GM19099 (cell line): ENCODE results near the gene PCARE.

Experiments
- POLR2A ChIP-seq: IDR thresholded peaks from 3 replicates; pipeline ENCODE4 v1.6.1; 2011; ENCODE audit warnings: low read depth; ENCODE audit not compliant: insufficient read length; ENCODE audit errors: extremely low read depth

PCARE gene

DNA sequence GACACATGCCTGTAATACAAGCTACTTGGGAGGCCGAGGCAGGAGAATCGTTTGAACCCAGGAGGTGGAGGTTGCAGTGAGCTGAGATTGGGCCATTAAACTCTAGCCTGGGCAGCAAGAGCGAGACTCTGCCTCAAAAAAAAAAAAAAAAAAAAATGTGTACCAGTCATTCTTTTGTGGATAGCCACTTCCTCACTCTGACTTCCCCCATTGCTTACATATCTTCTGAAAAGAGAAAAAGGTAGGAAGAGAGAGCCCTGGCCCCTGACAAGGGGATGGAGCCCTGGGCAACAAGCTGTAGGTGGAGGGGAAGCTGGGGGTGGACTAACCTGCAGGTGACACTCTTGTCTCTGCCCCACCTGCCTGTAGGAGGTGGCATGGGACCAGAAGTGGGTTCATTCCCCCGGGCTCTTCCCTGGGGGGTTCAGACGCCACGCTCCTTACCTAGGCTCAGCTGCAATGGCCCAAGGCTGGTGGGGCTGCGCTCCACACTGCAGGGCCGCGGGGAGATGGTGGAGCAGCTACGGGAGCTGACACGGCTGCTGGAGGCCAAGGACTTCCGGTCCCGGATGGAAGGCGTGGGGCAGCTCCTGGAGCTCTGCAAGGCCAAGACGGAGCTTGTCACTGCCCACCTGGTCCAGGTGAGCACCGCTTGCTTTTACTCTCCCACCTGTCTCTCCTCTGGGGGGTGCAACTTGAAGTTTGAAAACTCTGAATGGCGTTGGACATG lies 39.1 kb downstream of the PCARE start:
- no peak for TF ChIP-seq POLR2A

GRCh38 chr2:29033656-29034055 lies 40.7 kb downstream of the PCARE start:
- TF ChIP-seq POLR2A, result no peak

GRCh38 chr2:29033172-29033571 lies 41.2 kb downstream of the PCARE start:
- no peak for TF ChIP-seq POLR2A

DNA sequence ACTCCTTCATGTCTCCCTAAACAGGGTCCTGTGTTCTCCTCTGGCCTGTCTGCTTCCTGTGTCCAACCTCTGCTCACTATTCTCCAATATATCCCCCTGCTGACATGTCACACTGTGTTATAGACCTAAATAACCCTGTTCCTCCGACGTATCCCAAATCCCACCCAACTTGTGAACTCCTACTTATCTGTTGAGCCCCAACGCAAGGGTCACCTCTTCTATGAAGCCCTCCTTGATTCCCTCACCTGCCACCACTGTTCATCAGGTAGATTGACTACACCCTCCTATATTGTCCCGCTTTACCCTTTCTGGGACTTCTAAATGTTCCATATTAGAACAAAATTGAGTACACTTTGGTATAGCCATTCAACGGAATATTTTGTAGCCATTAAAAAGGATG lies 42.1 kb downstream of the PCARE start:
- no peak for TF ChIP-seq POLR2A

GRCh38 chr2:29031046-29031445 lies 43.3 kb downstream of the PCARE start:
- TF ChIP-seq POLR2A, result no peak

- no peak for TF ChIP-seq POLR2A
Observed at GRCh38 chr2:29025711-29026110, 48.6 kb downstream of the PCARE start.

GRCh38 chr2:29024882-29025430 lies 49.4 kb downstream of the PCARE start:
- no peak for TF ChIP-seq POLR2A

DNA sequence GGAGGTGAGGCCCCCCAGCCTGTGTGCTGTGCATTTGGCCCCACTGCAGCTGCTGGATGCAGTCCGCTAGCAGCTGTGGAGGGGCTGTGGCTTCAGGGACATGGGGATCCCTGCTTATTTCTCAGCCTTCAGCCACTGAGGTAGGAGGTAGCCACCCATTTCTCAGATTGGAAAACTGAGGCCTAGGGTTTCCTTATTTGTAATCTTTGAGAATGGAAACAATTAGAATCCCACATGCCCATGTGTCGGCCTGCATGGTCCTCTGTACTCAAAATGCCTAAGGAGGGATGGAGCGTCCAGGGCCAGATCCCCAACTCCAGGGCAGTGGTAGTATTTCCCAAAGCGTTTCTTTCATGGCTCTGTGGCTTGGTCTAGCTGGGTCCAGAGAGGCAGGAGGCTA lies 51.1 kb downstream of the PCARE start:
- TF ChIP-seq POLR2A, result no peak

DNA sequence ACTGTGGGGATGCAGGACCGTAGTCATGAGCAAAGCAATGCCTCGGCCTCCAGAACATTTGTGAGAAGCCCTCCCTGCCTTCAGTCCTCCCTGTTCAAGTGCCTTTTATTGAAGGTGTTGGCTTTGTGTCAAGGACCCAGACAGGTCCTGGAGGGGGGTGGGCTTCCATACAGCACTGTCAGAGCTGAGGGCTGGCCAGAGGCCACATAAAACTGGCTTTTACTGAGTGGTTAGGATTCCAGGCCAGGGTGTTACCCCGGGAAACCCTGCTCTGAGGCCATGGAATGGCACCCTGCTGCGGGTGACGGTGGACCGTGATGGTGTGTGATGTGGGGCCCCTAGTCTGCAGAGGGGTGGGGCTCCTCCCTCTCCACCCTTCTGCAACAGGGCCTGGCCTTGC lies 51.6 kb downstream of the PCARE start:
- TF ChIP-seq POLR2A, result no peak

- TF ChIP-seq POLR2A, result no peak
Observed at GRCh38 chr2:29021886-29022285, 52.4 kb downstream of the PCARE start.

DNA sequence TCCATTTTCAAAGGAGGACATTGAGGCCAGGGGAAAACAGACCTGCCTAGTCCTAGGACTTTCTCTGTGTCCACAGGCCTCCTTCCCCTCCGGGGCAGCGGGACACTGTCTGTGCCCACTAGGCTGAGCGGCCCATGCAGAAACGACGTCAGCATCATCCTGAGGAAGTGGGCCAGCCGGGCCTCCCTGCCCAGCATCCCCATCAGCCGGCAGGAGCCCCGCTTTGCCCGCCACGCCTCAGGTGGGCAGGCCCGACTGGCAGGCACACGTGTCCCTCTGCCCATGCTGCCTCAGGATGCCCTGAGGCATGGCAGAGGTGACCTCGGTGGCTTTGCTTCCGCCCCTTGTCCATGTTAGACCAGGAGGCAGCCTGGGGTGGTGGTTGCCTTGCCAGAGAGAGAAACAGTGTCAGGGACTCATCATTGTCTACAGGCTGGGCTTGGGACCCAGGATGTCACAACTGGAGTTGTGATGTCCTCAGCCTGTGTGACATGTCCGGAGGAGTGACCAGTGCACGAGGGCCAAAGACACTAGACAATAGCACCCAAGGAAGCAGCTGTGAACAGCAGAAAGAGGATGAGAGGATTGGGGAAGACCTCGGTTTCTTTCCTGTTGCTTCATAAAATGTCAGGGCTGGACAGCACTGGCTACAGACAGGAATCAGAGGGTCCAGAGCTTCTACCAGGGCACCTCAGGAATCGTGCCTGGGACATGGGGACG lies 56.4 kb downstream of the PCARE start:
- TF ChIP-seq POLR2A, result no peak

- no peak for TF ChIP-seq POLR2A
Observed at GRCh38 chr2:29016504-29016903, 57.8 kb downstream of the PCARE start.

DNA sequence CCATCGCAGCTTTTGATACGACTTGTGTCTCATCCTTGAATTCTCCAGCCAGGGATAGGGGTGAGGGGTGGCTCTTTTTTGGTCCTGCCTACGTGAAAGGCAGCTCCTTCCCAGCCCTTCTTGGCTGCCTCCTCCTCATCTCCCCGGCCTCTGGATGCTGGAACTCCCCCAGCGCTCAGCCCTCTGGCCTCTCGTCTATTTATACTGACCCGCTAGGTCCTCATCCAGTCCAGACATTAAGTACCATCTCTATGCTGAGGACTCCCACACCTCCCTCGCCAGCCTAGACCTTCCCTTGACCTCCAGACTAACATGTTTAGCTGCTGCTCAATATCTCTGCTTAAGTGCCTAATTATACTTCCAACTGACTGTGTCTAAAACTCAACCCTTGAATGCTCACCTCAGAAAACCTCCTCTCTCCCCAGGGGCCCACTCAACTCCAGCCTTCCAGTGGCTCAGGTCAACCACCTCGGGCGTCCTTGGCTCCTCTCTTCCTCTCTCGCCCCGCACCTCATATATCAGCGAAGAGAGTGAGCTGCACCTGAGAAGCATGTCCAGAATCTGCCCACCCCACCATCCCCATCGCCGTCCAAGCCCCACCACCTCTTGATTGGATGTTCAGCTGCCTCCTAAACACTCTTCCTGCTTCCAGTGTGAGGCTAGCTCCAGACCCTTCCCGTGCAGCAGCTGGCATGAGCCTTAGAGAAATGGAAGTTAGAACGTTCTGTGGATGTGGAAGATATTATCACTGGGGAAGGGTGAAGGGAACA lies 58.4 kb downstream of the PCARE start:
- TF ChIP-seq POLR2A, result no peak

DNA sequence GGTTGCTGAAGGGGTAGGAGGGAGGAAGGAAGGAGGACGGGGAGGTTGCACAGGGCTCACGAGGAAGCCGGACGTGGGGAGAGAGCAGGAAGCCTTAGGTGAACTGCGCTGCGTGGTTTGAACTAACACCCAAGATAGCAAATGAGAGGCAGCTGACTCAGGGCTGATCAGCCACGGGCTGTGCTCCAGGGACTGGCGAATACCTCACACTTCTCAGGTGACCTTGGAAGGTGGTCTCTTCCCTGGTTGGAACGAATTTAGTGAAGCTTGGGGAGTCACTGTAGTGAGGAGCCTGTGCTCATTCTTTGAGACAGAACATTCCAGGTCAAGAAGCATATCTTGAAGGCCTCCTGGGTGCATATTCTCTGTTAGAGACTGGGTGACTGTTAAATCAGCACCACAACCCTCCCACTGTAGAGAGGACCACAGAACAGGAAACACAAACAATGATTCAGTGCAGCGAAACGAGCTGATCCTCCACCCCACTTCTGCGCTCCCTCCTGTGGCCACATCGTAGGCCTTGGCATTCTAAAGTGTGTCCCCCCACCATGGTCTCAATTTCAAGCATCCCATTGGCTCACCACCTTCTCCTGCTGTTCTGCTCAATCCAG lies 59.4 kb downstream of the PCARE start:
- no peak for TF ChIP-seq POLR2A

DNA sequence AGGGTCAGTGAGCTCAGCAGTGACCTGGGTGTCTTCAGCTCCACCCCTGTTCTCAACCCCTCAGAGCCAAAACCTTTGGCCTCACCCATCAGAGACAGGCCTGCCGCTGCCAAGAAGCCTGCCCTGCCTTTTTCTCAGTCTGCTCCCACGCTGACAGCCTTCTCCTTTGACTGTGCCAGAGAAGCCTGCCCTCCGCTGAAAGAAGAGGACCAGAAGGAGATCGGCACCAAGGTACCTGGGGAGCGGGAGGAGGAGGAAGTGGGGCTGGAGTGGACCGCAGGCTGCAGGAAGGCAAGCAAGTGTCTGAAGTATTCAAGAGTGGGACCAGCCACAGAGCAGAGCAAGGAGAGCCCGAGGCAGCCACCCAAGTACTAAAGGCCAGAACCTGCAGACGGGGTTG lies 60.0 kb downstream of the PCARE start:
- no peak for TF ChIP-seq POLR2A
